Ectodermal cell (in vitro differentiated cells): ENCODE results near the gene OSTF1.

Source experiments
- H3K27ac ChIP-seq: 2 replicates; pipeline ENCODE4 v1.7.0; 2013; ENCODE audit warnings: mild to moderate bottlenecking, low read depth, low read length; ENCODE audit not compliant: insufficient read depth, poor library complexity, severe bottlenecking
- H3K27me3 ChIP-seq: 2 replicates; pipeline ENCODE4 v1.7.0; 2013; ENCODE audit warnings: mild to moderate bottlenecking, low read length; ENCODE audit not compliant: insufficient read depth, control insufficient read depth, poor library complexity, severe bottlenecking
- H3K36me3 ChIP-seq: one replicate; pipeline ENCODE4 v1.7.0; 2013; ENCODE audit warnings: low read length; ENCODE audit not compliant: control insufficient read depth, insufficient read depth
- H3K4me1 ChIP-seq: one replicate; pipeline ENCODE4 v1.7.0; 2013; ENCODE audit warnings: low read length; ENCODE audit not compliant: control insufficient read depth, insufficient read depth
- H3K4me3 ChIP-seq: 2 replicates; pipeline ENCODE4 v1.7.0; 2013; ENCODE audit warnings: low read depth, low read length, control low read depth; ENCODE audit not compliant: insufficient read depth
- H3K9me3 ChIP-seq: 2 replicates; pipeline ENCODE4 v1.7.0; 2013; ENCODE audit warnings: mild to moderate bottlenecking, low read length, moderate library complexity; ENCODE audit not compliant: control insufficient read depth
- WGBS, 2 experiments: methylation state at CpG; one replicate each; pipeline ENCODE4 v1.1.7; 2013; ENCODE audit warnings: missing lambda C conversion rate in 2 of 2; 5-methylcytosine and 5-hydroxymethylcytosine counted together

The OSTF1 gene

DNA sequence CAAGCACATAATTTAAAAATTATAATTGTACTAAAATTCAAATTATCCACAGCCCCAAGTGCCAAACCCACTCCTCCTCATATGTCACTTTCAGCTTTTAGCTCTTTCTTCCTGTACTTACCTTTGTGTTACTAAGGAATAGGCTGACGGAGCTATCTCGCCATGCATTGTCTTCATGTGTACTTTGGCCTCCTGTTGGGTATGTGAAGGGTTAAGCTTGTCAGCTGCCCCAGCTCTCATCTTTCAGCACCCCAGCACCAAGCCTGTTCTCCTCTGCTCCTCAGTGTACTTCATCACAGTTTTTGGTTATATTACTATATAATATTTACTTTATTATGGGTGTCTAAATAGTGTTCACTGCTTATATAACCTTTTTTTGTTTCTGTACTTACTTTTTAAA is 46.2 kb downstream of the OSTF1 start:
- H3K27me3 ChIP-seq = no peaks in the 10 kb centered on the region
- no peaks in the 10 kb centered on the region for H3K4me1 ChIP-seq
- no peak overlapping the region for H3K4me3 ChIP-seq
- 70% methylated on average over 2 of the region's 2 CpGs; no CpG with 5 or more reads in 1 of the 2 experiments for WGBS, 2 experiments
- H3K36me3 ChIP-seq = no peaks in the 10 kb centered on the region
- H3K9me3 ChIP-seq = no peaks in the 10 kb centered on the region
- H3K27ac ChIP-seq = no peak overlapping the region

DNA sequence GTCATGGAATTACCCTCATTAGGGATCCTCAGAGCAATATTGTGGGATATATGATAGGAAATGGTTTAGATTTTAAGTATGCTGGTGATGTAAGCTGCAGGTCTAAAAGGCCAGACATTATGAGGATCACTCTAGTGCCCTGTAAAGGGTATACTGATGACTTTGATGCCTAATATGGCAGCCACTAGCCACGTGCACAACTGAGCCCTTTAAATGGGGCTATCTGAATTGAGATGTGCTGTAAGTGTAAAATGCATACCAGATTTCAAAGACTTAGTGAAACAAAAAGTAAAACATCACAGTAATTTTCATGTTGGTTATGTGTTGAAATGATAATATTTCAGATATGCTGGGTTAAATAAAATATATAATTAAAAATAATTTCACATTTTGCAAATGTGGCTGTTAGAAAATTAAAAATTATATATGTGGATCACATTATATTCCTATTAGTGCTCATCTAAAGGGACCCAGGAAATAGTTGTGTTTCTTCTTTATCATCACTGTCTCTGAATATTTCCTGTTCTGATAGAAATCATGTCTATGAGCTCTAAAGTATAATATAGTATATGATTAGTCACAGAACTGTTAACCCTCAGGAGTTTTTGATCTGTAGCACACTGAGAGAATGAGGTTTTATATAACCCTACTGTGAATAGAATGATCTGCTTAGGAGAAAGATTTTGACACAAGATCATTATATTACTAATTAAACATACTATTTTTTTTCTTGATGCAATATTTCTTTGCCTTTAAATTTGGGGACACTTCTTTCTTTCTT is 50.1 kb downstream of the OSTF1 start:
- no peaks in the 10 kb centered on the region for H3K4me1 ChIP-seq
- 71 to 100% methylated on average over 1 of the region's 1 CpG for WGBS, 2 experiments

DNA sequence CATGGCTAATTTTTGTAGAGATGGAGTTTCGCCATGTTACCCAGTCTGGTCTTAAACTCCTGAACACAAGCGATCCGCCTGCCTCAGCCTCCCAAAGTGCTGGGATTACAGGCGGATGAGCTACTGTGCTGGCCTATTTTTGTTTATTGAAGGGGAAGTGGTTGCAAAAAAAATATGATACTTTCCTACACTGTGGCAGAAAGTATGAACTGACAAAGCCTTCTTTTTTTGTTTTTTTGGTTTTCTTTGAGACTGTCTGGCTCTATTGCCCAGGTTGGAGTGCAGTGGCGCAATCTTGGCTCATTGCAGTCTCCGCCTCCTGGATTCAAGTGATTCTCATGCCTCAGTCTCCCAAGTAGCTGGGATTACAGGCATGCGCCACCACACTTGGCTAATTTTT is 50.9 kb downstream of the OSTF1 start:
- 85 to 88% methylated on average over 7 of the region's 7 CpGs for WGBS, 2 experiments
- Histone ChIP-seq H3K4me1 (no peaks in the 10 kb centered on the region), H3K4me3 (no peak overlapping the region), H3K27me3 (no peaks in the 10 kb centered on the region), H3K9me3 (no peaks in the 10 kb centered on the region), H3K36me3 (no peaks in the 10 kb centered on the region), H3K27ac (no peak overlapping the region)

More for the DNA sequence above, 50.1 kb downstream of the OSTF1 start:
- Histone ChIP-seq H3K36me3 (no peaks in the 10 kb centered on the region), H3K9me3 (no peaks in the 10 kb centered on the region), H3K4me3 (no peak overlapping the region), H3K27ac (no peak overlapping the region), H3K27me3 (no peaks in the 10 kb centered on the region)

DNA sequence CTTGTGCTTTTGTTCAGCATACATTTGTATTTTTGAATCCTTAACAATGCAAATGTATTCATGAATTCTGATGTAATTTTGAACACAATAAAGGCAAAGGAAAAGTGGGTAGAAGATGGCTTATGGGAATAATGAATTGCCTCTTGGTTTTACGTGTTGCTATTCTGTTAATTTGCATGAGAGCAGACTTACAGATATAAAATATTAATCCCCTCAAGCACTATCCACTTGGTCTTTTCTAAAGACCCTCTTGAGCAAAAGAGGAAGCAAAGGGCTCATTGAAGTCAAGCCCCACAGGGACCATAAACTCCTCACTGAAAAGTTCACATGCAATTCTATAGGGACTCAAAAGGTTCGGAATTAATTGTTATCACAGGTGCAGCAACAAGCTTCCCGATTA is 51.9 kb downstream of the OSTF1 start:
- no peaks in the 10 kb centered on the region for H3K9me3 ChIP-seq
- no peak overlapping the region for H3K4me3 ChIP-seq
- no peaks in the 10 kb centered on the region for H3K36me3 ChIP-seq
- H3K27ac ChIP-seq = no peak overlapping the region
- no peaks in the 10 kb centered on the region for H3K4me1 ChIP-seq
- no peaks in the 10 kb centered on the region for H3K27me3 ChIP-seq
- WGBS, 2 experiments = 92 to 99% methylated on average over 2 to 3 of the region's 3 CpGs

DNA sequence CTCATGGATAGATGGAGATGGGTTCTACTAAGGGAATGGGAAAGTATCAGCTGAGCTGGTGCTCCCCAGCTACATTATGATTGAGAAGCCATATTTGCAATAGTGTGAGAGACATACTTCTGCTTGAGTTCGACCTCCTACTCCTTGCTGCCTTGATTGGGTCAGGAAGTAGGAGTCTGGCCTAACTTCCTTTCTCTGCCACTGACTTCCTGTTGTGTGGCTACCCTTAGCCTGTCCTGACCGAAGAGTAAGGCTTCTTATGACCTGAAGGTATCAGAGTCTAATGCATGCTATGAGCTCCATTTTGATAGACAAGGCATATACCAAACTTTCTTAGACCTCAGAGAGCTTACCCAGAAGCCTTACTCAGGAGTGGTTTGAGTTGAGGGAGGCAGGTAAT is 53.9 kb downstream of the OSTF1 start:
- Histone ChIP-seq H3K27ac (no peak overlapping the region), H3K9me3 (no peaks in the 10 kb centered on the region), H3K27me3 (no peaks in the 10 kb centered on the region), H3K4me1 (no peaks in the 10 kb centered on the region), H3K36me3 (no peaks in the 10 kb centered on the region), H3K4me3 (no peak overlapping the region)
- WGBS, 2 experiments = 94 to 98% methylated on average over 2 of the region's 2 CpGs

DNA sequence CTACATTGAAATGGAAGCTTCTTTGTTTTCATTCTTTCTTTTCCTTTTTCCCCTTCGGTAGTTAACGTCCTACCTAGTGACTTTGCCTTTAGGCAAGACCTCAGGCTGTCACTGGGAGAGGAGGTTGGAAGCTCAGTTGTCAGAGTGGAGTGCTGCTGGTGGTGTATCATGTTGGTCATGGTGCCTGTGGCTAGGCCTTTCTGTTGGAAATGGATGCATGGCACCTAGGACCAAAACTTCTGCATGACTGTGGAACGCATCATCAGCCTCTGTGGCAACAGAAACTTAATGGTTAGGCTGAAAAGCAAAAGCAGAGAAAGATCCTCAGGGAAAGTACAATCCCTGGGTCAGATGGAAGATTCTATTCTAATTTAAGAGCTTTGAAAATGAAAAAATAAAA is 57.9 kb downstream of the OSTF1 start:
- H3K27ac ChIP-seq = no peak overlapping the region
- WGBS, 2 experiments = 72 to 80% methylated on average over 3 of the region's 3 CpGs
- H3K4me1 ChIP-seq = no peaks in the 10 kb centered on the region
- H3K36me3 ChIP-seq = no peaks in the 10 kb centered on the region
- no peaks in the 10 kb centered on the region for H3K27me3 ChIP-seq
- H3K9me3 ChIP-seq = no peaks in the 10 kb centered on the region
- H3K4me3 ChIP-seq = no peak overlapping the region

DNA sequence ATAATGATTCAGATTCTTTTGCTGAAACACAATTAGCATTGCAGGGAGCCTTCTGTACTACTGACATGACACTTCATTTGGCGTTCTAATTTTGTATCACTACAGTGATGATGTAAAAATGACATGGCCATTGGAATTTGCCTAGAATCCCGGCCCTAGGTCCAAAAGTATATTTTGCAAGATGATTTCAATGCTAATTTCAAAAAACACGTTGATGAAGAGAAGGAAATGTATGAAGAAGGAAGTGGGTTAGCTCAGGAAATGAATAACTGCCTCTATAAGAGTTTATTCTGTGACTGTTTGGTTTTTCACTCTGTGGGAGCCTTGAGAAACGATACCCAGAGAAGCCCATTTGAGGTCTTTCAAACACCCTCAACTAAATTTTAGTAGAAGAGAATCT is 59.3 kb downstream of the OSTF1 start:
- 83 to 91% methylated on average over 3 to 4 of the region's 4 CpGs for WGBS, 2 experiments
- Histone ChIP-seq H3K27me3 (no peaks in the 10 kb centered on the region), H3K27ac (no peak overlapping the region), H3K9me3 (no peaks in the 10 kb centered on the region), H3K4me1 (no peaks in the 10 kb centered on the region), H3K36me3 (no peaks in the 10 kb centered on the region), H3K4me3 (no peak overlapping the region)

DNA sequence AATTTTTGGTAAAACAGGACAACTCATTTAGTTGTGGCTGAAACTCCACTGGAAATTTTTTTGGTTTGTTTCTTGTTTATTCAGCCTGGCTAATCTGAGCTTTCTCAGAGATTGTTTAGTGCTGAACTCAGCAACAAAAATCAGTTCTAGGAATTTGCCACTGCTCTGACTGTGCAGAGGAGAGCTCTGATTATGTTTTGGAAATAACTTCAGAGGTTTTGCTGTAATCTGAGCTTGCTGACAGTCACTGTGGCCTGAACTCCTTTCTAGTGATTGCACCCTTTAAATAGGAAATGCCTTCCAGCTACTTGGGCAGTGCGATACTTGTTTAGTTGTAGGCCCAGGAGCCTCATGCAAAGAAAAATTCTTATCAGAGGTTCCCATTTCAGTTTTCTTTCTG is 60.2 kb downstream of the OSTF1 start:
- no peaks in the 10 kb centered on the region for H3K27me3 ChIP-seq
- H3K36me3 ChIP-seq = no peaks in the 10 kb centered on the region
- H3K4me3 ChIP-seq = no peak overlapping the region
- 94 to 95% methylated on average over 1 of the region's 1 CpG for WGBS, 2 experiments
- H3K27ac ChIP-seq = no peak overlapping the region
- no peaks in the 10 kb centered on the region for H3K4me1 ChIP-seq
- H3K9me3 ChIP-seq = no peaks in the 10 kb centered on the region

DNA sequence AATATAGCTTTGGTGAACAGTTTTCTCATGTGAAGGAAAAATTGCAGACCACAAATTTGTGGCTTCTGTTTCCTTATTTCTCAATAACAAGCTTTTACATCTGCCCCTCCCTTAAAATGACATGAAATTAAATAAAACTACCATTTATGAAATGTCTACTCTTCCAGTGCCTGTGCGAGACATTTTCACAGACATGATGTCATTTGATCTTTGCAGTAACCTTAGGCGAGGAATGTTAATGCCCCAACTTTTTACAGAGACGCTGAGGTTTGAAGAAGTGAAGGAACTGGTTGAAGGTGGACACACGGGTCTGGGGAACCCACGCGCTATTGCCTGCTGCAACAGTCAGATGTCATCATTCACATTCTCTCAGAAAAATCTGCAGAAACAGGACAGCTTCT is 61.5 kb downstream of the OSTF1 start:
- WGBS, 2 experiments = 92 to 96% methylated on average over 6 of the region's 6 CpGs
- no peaks in the 10 kb centered on the region for H3K4me1 ChIP-seq
- H3K9me3 ChIP-seq = no peaks in the 10 kb centered on the region
- no peak overlapping the region for H3K27ac ChIP-seq
- no peak overlapping the region for H3K4me3 ChIP-seq
- H3K36me3 ChIP-seq = no peaks in the 10 kb centered on the region
- no peaks in the 10 kb centered on the region for H3K27me3 ChIP-seq

DNA sequence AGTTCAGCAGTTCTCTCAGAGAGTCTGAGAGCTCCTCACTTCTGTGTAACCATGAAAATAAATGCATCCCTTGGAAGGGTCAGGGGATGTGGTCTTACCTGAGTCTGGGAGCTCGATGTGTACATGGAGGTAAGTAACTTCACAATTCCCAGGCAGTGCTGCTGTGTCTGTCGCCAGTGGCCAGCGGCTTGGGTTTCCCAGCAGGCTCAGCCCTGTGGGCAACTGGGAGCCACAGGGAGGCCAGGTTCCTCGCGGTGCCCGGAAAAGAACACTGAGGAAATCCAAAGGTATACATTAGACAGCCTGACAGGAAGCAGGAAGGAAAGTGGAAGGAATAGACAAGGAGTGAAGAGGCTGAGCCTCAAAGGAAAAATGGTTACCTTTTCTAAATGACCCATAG is 62.2 kb downstream of the OSTF1 start:
- no peak overlapping the region for H3K27ac ChIP-seq
- H3K4me1 ChIP-seq = no peaks in the 10 kb centered on the region
- no peaks in the 10 kb centered on the region for H3K36me3 ChIP-seq
- WGBS, 2 experiments = 93 to 95% methylated on average over 6 of the region's 6 CpGs
- no peaks in the 10 kb centered on the region for H3K9me3 ChIP-seq
- H3K4me3 ChIP-seq = no peak overlapping the region
- no peaks in the 10 kb centered on the region for H3K27me3 ChIP-seq
